Globus pallidus (tissue), 1 donor: ENCODE results near the gene SNX5.

Experiments
- DNase-seq: peaks from one replicate; pipeline ENCODE4 v3.0.0-alpha.2; 2015; ENCODE audit warnings: low spot score

Gene SNX5

GRCh38 chr20:17992847-17993513 lies 24.4 kb upstream of the SNX5 start:
- DNase-seq, result no peak

DNA sequence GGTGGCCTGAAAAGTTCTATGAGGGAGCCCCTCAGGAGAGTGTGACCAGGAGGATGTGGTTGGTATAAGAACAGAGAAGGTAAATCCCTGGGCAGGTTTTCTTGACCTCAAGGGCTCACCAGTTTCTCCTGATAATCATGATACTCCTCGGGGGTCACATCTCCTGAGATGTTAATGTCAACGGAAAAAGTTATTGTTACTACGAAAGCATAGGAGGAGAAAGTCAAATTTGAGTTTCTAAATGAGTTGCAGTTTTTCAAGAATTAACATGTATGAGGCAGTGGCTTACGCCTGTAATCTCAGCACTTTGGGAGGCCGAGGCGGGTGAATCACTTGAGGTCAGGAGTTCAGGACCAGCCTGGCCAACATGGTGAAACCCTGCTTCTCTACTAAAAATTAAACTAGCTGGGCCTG lies 23.6 kb upstream of the SNX5 start:
- DNase-seq, result no peak

DNA sequence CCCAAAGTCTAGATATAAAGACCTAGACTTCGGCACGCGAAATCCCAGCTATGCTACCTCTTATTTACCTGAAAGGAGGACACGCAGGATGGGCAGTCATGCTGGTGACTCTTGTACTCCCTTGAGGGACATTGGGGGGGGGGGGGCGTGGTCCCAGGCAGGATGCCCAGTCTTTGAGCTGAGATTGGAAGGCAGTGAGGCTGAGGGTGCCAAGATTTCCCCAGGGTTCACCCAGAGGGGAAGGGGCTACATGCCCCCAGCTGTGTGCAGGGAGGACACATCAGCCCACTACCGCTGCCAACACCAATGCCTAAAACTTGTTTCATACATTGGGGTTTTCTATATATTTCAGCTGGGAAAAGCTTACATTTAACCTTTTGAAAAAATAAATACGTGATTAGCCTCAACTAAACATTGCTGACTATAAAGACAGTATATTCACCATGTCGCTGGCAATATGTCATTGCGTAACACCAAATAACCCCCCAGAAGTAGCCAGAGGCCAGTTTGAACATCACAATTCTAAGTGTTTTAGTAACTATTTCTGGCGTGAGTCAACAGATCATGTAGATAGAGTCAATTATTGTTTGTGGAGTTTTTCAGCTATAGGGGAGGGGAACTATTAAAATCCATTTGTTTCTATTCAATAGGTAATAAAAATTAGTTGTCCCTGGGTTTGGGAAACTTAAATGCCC lies 21.8 kb upstream of the SNX5 start:
- no peak for DNase-seq

DNA sequence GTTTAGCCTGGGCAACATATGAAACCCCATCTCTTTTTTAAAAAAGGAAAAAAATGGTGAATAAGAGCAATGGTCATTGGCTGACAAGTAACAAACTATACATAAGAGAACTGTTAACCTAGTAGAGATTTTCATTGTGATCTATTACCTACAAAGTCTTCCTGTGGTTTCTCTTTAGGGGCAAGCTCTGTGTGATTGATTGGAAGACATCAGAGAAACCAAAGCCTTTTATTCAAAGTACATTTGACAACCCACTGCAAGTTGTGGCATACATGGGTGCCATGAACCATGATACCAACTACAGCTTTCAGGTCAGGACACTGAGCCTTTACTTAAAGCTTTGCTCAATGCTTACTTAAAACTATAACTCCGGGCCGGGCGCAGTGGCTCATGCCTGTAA lies 19.4 kb upstream of the SNX5 start:
- DNase-seq, result no peak

DNA sequence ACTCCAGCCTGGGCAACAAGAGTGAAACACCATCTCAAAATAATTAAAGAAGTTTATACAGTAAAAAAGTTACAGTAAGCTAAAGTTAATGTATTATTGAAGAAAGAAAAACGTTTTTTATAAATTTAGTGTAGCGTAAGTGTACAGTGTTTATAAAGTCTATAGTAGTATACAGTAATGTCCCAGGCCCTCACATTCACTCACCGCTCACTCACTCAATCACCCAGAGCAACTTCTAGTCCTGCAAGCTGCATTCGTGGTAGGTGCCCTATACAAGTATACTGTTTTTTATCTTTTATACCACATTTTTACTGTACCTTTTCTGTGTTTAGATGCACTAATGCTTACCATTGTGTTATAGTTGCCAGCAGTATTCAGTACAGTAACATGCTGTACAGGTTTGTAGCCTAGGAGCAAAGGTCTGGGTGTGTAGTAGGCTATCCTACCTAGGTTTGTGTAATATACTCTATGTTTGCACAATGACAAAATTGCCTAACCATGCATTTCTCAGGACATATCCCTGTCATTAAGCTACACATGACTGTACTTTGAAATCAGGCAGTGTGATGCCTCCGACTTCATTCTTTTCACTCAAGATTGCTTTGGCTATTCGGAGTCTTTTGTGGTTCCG lies 16.9 kb upstream of the SNX5 start:
- no peak for DNase-seq

DNA sequence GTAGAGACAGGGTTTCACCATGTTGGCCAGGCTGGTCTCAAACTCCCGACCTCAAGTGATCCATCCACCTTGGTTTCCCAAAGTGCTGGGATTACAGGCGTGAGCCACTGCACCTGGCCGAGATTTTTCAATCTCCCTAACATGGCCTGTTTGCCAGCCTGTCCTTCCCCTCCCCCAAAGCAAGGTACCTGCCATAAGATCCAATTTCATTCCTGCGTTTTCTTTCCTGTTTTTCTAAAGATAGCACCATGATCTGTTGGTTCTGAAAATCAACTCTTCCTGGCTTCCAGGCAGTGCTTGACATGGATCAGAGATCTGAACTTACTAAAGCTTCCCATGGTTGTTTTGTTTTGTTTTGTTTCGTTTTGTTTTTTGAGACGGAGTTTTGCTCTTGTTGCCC lies 7.7 kb upstream of the SNX5 start:
- no peak for DNase-seq

- DNase-seq, result peak; percentile 6
Measured at GRCh38 chr20:17972121-17972520, 3.5 kb upstream of the SNX5 start.

GRCh38 chr20:17971300-17972013 lies 2.9 kb upstream of the SNX5 start:
- DNase-seq, result peak; percentile 12

- peak; percentile 66 for DNase-seq
Measured at GRCh38 chr20:17969884-17970409, 1.4 kb upstream of the SNX5 start.

DNA sequence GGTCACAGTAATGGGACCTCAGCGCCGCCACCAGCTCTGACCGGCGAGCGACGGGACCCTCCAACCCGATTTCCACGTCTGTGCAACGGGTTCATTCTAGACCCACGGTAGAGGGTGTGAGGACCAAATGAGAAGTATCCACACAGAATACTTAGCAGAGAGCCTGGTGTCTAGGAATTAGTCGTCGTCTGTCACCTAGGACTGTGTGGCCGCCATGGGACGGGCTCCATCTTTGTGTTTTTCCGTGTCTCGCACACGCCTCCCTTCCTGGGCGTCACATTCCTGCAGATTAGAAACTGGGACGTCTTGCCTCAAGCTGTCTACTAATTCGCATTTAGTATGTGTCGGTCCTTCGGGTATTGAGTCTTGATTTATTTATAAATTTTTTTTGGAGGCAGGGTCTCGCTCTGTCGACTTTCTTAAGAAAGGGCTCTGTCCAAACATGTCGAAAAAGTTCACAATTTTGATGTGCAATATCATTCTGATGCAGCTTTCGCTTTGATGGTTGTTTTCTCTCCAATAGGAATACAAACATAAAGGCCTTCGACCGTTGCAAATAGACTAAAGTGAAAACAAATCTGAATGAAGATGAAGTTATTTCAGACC lies 787 bp upstream of the SNX5 start:
- no peak for DNase-seq

GRCh38 chr20:17967521-17968365 lies 851 bp downstream of the SNX5 start:
- DNase-seq, result peak; percentile 31

- peak; percentile 10 for DNase-seq
Measured at GRCh38 chr20:17966432-17967310, 1.9 kb downstream of the SNX5 start.

DNA sequence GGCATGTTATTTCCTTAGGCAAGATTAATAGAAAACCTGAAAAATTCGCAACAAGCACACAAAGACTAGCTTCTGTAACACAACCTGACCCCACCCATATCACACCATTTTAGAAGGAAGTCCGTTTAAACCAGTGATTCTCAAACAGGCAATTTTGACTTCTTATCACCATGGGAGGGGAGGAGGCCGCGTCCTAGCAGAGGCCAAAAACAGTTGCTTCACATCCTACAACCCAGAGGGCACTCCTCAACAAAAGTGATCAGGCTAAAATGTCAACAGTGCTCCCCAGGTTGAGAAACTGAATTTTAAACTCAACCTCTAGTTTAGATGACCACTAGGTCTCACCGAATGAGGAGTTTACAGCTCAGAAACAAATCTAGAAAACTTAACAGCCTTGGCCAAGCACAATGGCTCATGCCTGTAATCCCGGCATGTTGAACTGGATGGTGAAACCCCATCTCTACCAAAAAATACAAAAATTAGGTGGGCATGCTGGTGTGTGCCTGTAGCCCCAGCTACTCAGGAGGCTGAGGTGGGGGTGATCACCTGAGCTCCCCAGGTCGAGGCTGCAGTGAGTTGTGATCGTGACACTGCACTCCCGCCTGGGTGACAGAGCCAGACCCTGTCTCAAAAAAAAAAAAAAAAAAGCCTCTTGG lies 3.4 kb downstream of the SNX5 start:
- no peak for DNase-seq

DNA sequence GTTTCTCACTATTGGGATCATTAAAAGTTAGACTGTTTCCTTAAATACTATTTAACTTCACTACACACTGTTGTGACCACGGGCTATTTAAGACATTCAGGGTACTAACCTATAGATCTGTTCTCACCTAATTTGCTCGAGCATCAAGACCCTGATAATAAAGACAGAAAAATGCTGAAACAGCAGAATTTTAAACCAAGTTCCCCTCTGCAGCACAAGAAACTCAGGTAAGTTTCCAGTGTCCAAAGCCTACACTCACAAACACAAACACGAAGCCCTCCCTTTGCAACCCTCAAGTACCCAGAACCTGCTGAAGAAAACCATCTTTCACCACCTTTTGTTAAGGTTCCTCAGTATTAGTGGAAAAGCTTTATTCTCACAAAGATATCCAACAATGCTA lies 4.0 kb downstream of the SNX5 start:
- no peak for DNase-seq

DNA sequence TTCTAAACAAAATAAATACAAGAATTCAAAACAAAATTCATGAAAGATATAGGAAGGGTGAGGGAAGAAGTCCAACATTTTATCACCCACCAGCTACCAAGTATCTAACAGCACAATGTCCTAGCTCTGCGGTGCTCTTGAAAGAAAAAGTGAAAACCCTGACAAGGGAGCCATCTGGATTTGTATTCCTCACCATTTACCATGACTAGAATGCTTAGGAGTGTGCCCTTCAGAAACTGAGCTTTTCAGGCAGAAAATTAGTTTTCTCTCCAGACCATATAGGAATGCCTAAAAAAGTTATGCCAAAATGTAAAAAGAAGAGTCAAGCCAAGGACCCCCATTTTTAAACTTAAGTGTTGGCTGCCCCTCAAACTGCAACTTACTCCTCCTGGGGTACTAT lies 4.5 kb downstream of the SNX5 start:
- no peak for DNase-seq

DNA sequence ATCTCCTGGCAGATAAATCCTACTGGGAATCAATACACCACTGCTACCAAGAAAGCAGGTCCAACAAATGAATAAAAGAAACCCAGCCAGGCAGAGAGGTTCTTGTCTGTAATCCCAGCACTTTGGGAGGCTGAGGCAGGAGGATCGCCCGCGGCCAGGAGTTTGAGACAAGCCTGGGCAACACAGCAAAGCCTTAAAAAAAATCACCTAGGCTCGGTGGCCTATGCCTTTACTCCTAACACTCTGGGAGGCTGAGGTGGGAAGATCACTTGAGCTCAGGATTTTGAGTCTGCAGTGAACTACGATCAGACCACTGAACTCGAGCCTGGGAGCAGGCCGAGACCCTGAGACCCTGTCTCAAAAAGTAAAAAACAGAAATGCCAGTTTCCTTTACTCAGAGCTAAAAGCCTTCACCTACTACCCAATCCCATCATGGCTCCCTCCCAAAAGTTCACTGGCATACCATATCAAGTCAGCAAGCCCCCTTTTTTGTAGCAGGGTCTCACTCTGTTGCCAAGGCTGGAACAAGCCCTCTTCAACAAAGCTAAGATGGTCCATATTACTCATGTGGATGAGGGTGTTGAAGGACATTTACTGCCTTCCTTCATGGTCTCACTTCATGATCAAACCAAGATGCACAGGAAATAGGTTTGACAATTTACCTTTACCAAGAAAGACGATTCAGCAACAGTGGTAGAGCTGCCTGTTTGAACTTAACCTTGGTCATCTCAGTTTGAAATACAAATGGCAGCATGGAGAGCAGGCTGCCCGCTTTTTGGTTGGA lies 5.3 kb downstream of the SNX5 start:
- no peak for DNase-seq

GRCh38 chr20:17961587-17961940 lies 7.0 kb downstream of the SNX5 start:
- no peak for DNase-seq

- DNase-seq, result no peak
Measured at GRCh38 chr20:17960927-17961586, 7.5 kb downstream of the SNX5 start.
